ENCODE measurements around the gene PPP2R5C. TPM values are rescaled to one million over a fixed set of nuclear protein-coding genes. Genes with fewer than 3 reads are reported as not detected.

PPP2R5C gene
- total RNA-seq, 1 donor from 2014 or later, result 134 TPM

GRCh38 chr14:101772770-101773169, 11.3 kb downstream of the PPP2R5C start:
- peaks cover 31% of the 10 kb centered on the region for H3K4me1 Mint-ChIP-seq
- DNase-seq (ENCODE audit: low read depth, low spot score), result no peak
- TF ChIP-seq CTCF (conservative IDR thresholded peaks at IDR 0.05), result no peak
- no peaks in the 10 kb centered on the region for H3K9me3 Mint-ChIP-seq
- H3K4me3 Mint-ChIP-seq, result no peak overlapping the region
- no peaks in the 10 kb centered on the region for H3K36me3 Mint-ChIP-seq (ENCODE audit: low read depth)
- H3K27me3 Mint-ChIP-seq (ENCODE audit: low read depth), result no peaks in the 10 kb centered on the region
- H3K27ac Mint-ChIP-seq (ENCODE audit: unreplicated experiment), result no peak overlapping the region

DNA sequence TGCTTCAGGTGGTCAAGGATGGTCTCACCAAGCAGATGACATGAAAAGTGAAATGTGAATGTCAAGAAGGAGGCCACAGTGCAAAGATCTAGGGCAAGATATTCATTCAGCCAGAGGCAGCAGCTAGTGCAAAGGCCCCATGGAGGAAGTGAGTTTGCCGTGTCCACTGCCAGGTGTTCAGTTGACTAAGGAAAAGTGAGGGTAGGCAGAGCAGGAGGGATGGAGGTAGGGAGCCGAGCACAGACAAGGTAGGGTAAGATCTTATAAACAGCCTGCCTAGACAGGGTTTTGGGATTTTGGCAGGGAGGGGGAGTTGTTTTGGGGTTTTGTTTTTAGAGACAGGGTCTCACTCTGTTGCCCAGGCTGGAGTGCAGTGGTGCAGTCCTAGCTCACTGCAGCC, 11.9 kb downstream of the PPP2R5C start:
- peak overlapping the region; percentile 35 for H3K27ac Mint-ChIP-seq (ENCODE audit: unreplicated experiment)
- peaks cover 2% of the 10 kb centered on the region for H3K27me3 Mint-ChIP-seq (ENCODE audit: low read depth)

GRCh38 chr14:101774006-101774795, 12.7 kb downstream of the PPP2R5C start:
- peaks cover 4% of the 10 kb centered on the region for H3K36me3 Mint-ChIP-seq (ENCODE audit: low read depth)
- no peak for TF ChIP-seq CTCF (conservative IDR thresholded peaks at IDR 0.05)
- H3K4me3 Mint-ChIP-seq, result peak overlapping the region; percentile 53
- H3K4me1 Mint-ChIP-seq, result peaks cover 33% of the 10 kb centered on the region
- peak overlapping the region; percentile 93 for H3K27ac Mint-ChIP-seq (ENCODE audit: unreplicated experiment)
- no peaks in the 10 kb centered on the region for H3K9me3 Mint-ChIP-seq
- H3K27me3 Mint-ChIP-seq (ENCODE audit: low read depth), result peaks cover 11% of the 10 kb centered on the region
- no peak for DNase-seq (ENCODE audit: low read depth, low spot score)

More for the DNA sequence above, 11.9 kb downstream of the PPP2R5C start:
- DNase-seq (ENCODE audit: low read depth, low spot score), result no peak
- H3K4me3 Mint-ChIP-seq, result no peak overlapping the region
- no peaks in the 10 kb centered on the region for H3K9me3 Mint-ChIP-seq
- H3K36me3 Mint-ChIP-seq (ENCODE audit: low read depth), result peaks cover 2% of the 10 kb centered on the region
- TF ChIP-seq CTCF (conservative IDR thresholded peaks at IDR 0.05), result no peak
- peaks cover 31% of the 10 kb centered on the region for H3K4me1 Mint-ChIP-seq

DNA sequence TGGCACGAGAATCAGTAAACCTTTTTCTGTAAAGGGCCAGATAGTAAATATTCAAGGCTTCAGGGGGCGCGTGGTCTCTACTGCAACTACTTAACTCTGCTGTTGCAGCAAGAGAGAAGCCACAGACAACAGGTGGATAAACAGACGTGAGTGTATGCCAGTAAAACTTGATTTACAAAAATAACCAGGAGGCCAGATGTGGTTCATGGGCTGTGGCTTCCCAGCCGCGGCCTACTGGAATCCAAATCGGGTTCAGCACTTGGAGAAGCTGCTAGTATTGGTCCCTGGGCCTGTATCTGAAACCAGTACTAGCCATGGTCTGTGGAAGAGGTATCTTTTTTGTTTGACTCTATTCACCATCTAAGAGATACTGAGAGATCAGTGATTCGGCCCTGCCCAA, 13.3 kb downstream of the PPP2R5C start:
- Mint-ChIP-seq H3K4me1 (peaks cover 38% of the 10 kb centered on the region), H3K4me3 (no peak overlapping the region), H3K36me3 (ENCODE audit: low read depth) (peaks cover 4% of the 10 kb centered on the region), H3K27ac (ENCODE audit: unreplicated experiment) (peak overlapping the region; percentile 10), H3K9me3 (no peaks in the 10 kb centered on the region), H3K27me3 (ENCODE audit: low read depth) (peaks cover 17% of the 10 kb centered on the region)
- TF ChIP-seq CTCF (conservative IDR thresholded peaks at IDR 0.05), result no peak
- no peak for DNase-seq (ENCODE audit: low read depth, low spot score)

DNA sequence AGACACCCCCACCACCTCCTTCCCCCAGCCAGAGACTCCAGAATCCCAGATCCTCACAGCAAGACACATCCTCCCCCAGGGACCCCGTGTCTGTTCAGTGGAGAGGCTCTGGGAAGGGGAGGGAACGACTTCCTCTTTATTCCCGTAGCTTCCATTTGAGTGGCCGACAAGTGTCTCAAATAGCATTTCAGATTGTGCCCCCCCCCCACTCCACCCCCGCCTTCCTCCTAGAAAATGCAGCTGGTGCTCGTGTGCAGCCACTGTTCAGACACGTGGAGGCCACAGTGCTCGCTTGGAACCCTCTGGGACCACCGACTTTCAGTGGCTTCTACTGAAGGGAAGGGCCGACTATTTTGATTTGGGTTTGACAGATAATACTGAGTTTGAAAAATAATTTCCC, 14.3 kb downstream of the PPP2R5C start:
- Mint-ChIP-seq H3K27ac (ENCODE audit: unreplicated experiment) (no peak overlapping the region), H3K9me3 (no peaks in the 10 kb centered on the region)

More for the DNA sequence above, 14.3 kb downstream of the PPP2R5C start:
- H3K27me3 Mint-ChIP-seq (ENCODE audit: low read depth), result peaks cover 27% of the 10 kb centered on the region
- H3K36me3 Mint-ChIP-seq (ENCODE audit: low read depth), result peaks cover 8% of the 10 kb centered on the region
- TF ChIP-seq CTCF (conservative IDR thresholded peaks at IDR 0.05), result no peak
- H3K4me3 Mint-ChIP-seq, result no peak overlapping the region
- peaks cover 42% of the 10 kb centered on the region for H3K4me1 Mint-ChIP-seq
- no peak for DNase-seq (ENCODE audit: low read depth, low spot score)

Data from neural crest cell (in vitro differentiated cells).